NT2/D1 (cell line): ENCODE measurements around the gene TRPV6.

ENCODE experiments used
- DNase-seq: peaks from one replicate; pipeline ENCODE4 v3.0.0-alpha.2; 2011; ENCODE audit warnings: low read depth, low spot score
- H3K27me3 ChIP-seq: 2 replicates; pipeline ENCODE4 v1.6.0; 2011; ENCODE audit warnings: mild to moderate bottlenecking; ENCODE audit not compliant: insufficient read length, insufficient read depth
- H3K36me3 ChIP-seq: 2 replicates; pipeline ENCODE4 v1.6.1; 2011; ENCODE audit warnings: mild to moderate bottlenecking, low read length, mixed read lengths; ENCODE audit not compliant: insufficient read depth, insufficient read length
- H3K4me1 ChIP-seq: 2 replicates; pipeline ENCODE4 v1.5.1; 2011; ENCODE audit not compliant: insufficient read depth, insufficient read length
- H3K4me3 ChIP-seq: 2 replicates; pipeline ENCODE4 v1.5.1; 2011; ENCODE audit warnings: low read depth; ENCODE audit not compliant: insufficient read length
- H3K9ac ChIP-seq: 2 replicates; pipeline ENCODE4 v1.6.0; 2011; ENCODE audit warnings: low read depth; ENCODE audit not compliant: insufficient read length
- H3K9me3 ChIP-seq: 2 replicates; pipeline ENCODE4 v1.5.1; 2011; ENCODE audit warnings: mild to moderate bottlenecking, low read length; ENCODE audit not compliant: insufficient read depth
- SUZ12 ChIP-seq: IDR thresholded peaks from 2 replicates; pipeline ENCODE4 v1.6.1; 2011; ENCODE audit not compliant: insufficient read length, insufficient read depth; ENCODE audit errors: extremely low read depth
- YY1 ChIP-seq: IDR thresholded peaks from 2 replicates; pipeline ENCODE4 v1.6.1; 2011; ENCODE audit not compliant: insufficient read length, insufficient read depth
- ZNF274 ChIP-seq: IDR thresholded peaks from 2 replicates; pipeline ENCODE4 v1.6.1; 2011; ENCODE audit warnings: mild to moderate bottlenecking, low read depth, low read length

The TRPV6 gene

DNA sequence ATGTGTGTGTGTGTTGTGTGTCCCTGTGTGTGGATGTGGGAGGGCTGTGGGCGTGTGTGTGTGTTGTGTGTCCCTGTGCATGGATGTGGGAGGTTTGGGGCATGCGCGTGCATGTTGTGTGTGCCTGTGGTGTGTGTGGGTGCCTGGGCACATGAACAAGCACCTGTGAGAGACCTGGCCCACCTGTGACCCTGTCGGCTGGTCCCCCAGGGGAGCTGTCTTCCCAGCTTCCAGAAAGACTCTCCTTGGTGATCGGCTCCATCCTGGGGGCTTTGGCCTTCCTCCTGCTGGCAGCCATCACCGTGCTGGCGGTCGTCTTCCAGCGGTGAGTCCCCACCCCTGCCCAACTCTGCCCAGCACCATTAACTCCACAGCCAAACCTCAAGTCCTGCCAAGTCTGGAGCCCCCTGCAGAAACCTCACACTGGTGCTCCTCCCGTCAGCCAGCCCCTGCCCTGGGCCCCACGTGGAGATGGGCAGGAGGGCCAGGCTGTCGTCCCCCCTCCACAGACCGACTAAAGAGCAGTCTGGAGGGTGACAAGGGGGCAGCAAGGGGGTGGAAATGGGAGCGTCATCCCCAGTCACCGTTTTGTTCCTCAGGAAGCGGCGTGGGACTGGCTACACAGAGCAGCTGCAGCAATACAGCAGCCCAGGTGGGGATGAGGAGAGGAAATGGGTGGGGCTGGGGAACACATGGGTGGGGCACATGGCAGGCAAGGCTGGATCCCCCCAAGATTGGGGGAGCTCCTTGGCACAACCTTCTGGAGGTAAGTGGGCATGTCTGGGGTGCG is 18.0 kb downstream of the TRPV6 start:
- H3K9me3 ChIP-seq: no peaks in the 10 kb centered on the region
- H3K4me1 ChIP-seq: peaks cover 9% of the 10 kb centered on the region
- DNase-seq: no peak
- no peak overlapping the region for H3K4me3 ChIP-seq
- no peak overlapping the region for H3K9ac ChIP-seq
- TF ChIP-seq ZNF274 (no peak), YY1 (no peak), SUZ12 (no peak)
- H3K36me3 ChIP-seq: no peaks in the 10 kb centered on the region
- H3K27me3 ChIP-seq: no peaks in the 10 kb centered on the region

DNA sequence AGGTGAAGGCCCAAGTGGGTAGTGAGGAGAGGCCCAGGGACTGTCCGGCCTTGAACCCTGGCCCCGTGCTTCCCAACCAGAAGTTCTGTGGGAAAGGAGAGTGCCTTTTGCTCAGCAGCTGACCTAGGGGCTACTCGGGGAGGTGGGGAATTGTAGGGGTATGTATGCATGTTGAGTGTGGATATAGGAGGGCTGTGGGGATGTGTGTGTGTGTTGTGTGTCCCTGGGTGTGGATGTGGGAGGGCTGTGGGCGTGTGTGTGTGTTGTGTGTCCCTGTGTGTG is 18.5 kb downstream of the TRPV6 start:
- no peak for DNase-seq
- Histone ChIP-seq H3K9ac (no peak overlapping the region), H3K36me3 (no peaks in the 10 kb centered on the region), H3K4me1 (peaks cover 9% of the 10 kb centered on the region), H3K27me3 (no peaks in the 10 kb centered on the region), H3K4me3 (no peak overlapping the region), H3K9me3 (no peaks in the 10 kb centered on the region)
- no peak for TF ChIP-seq SUZ12
- no peak for TF ChIP-seq ZNF274
- no peak for TF ChIP-seq YY1

DNA sequence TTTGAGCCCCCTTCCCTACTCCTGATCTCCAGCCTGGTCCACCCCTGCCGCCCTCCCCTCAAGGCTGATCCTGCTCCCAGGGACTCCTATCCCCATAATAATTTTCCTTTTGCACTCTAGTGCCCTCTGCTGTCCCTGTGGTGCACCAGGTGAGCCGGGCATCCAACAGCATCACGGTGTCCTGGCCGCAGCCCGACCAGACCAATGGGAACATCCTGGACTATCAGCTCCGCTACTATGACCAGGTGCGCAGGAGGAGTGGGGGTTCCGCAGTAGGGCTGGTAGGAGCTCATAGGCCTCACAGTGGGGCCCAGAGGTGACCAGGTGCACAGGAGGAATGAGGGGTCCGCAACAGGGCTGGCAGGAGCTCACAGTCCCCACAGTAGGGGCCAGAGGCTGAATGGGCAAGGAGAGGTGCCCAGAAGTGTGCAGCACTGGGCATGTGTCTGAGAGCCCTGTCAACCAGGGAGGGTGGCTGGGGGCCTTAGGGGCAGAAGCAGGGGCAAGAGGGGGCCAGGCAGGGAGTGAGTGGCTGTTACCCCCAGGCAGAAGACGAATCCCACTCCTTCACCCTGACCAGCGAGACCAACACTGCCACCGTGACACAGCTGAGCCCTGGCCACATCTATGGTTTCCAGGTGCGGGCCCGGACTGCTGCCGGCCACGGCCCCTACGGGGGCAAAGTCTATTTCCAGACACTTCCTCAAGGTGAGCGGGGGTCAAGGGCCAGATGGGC is 19.0 kb downstream of the TRPV6 start:
- no peak overlapping the region for H3K9ac ChIP-seq
- no peaks in the 10 kb centered on the region for H3K36me3 ChIP-seq
- no peak overlapping the region for H3K4me3 ChIP-seq
- H3K9me3 ChIP-seq: no peaks in the 10 kb centered on the region
- TF ChIP-seq ZNF274 (no peak), YY1 (no peak), SUZ12 (no peak)
- H3K27me3 ChIP-seq: no peaks in the 10 kb centered on the region
- peak; percentile 33 for DNase-seq
- peaks cover 9% of the 10 kb centered on the region for H3K4me1 ChIP-seq

DNA sequence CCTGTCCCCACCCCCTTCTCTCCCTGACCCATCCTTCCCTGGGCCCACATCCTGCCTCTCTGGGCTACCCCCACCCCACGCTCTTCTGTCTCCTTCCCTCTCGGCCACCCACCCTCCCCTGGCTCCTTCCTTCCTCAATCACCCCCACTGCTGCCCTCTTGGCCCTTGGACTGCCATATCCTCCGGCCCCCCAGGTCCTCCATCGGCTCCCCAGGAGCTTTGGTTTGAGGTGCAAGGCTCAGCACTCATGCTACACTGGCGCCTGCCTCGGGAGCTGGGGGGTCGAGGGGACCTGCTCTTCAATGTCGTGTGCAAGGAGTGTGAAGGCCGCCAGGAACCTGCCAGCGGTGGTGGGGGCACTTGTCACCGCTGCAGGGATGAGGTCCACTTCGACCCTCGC is 19.8 kb downstream of the TRPV6 start:
- TF ChIP-seq SUZ12 (no peak), YY1 (no peak), ZNF274 (no peak)
- DNase-seq: no peak
- H3K4me3 ChIP-seq: no peak overlapping the region
- H3K9ac ChIP-seq: no peak overlapping the region
- no peaks in the 10 kb centered on the region for H3K27me3 ChIP-seq
- no peaks in the 10 kb centered on the region for H3K9me3 ChIP-seq
- H3K4me1 ChIP-seq: peaks cover 9% of the 10 kb centered on the region
- no peaks in the 10 kb centered on the region for H3K36me3 ChIP-seq

DNA sequence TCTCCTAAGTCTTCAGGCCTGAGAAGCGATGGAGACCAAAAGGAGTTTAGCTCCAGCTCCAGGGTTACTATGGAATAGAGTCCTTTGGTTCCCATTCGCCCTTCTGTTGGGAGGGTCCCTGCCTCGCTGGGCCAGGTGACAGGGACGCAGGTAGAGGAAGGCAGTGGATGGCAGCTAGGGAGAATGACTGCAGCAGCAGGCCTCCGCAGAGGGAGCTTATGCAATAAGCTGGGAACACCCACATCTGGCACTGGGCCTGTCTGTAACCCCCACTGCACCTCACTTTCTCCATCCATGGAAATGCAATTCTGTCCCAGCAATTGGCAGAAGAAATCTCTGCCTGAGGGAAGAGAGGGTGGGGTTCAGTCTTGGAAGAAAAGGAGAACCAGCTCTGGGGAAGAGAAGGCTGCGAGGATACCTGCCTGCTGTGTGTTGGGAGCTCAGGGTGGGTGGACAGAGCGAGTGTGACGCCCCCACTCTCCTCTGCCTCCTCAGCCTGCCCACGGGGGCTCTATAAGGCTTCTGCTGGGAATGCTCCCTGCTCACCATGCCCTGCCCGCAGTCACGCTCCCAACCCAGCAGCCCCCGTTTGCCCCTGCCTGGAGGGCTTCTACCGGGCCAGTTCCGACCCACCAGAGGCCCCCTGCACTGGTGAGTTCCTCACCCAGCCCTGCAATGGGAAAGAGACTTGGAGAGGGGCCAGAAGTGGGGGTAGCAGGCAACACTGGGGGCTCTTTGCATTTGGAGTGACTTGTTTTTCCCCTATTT is 20.4 kb downstream of the TRPV6 start:
- Histone ChIP-seq H3K27me3 (no peaks in the 10 kb centered on the region), H3K36me3 (no peaks in the 10 kb centered on the region), H3K9ac (no peak overlapping the region), H3K4me1 (peaks cover 9% of the 10 kb centered on the region), H3K9me3 (no peaks in the 10 kb centered on the region), H3K4me3 (no peak overlapping the region)
- no peak for DNase-seq
- no peak for TF ChIP-seq YY1
- no peak for TF ChIP-seq SUZ12
- no peak for TF ChIP-seq ZNF274

DNA sequence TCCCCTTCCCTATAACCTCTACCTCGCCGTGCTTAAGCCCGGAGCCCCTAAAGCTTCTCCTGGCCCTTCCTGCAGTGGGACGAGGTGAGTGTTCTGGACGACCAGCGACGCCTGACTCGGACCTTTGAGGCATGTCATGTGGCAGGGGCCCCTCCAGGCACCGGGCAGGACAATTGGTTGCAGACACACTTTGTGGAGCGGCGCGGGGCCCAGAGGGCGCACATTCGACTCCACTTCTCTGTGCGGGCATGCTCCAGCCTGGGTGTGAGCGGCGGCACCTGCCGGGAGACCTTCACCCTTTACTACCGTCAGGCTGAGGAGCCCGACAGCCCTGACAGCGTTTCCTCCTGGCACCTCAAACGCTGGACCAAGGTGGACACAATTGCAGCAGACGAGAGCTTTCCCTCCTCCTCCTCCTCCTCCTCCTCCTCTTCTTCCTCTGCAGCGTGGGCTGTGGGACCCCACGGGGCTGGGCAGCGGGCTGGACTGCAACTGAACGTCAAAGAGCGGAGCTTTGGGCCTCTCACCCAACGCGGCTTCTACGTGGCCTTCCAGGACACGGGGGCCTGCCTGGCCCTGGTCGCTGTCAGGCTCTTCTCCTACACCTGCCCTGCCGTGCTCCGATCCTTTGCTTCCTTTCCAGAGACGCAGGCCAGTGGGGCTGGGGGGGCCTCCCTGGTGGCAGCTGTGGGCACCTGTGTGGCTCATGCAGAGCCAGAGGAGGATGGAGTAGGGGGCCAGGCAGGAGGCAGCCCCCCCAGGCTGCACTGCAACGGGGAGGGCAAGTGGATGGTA is 21.5 kb downstream of the TRPV6 start:
- H3K4me3 ChIP-seq: no peak overlapping the region
- H3K4me1 ChIP-seq: peaks cover 9% of the 10 kb centered on the region
- TF ChIP-seq YY1 (no peak), SUZ12 (no peak), ZNF274 (no peak)
- no peaks in the 10 kb centered on the region for H3K9me3 ChIP-seq
- no peaks in the 10 kb centered on the region for H3K36me3 ChIP-seq
- no peak for DNase-seq
- H3K9ac ChIP-seq: no peak overlapping the region
- H3K27me3 ChIP-seq: no peaks in the 10 kb centered on the region

DNA sequence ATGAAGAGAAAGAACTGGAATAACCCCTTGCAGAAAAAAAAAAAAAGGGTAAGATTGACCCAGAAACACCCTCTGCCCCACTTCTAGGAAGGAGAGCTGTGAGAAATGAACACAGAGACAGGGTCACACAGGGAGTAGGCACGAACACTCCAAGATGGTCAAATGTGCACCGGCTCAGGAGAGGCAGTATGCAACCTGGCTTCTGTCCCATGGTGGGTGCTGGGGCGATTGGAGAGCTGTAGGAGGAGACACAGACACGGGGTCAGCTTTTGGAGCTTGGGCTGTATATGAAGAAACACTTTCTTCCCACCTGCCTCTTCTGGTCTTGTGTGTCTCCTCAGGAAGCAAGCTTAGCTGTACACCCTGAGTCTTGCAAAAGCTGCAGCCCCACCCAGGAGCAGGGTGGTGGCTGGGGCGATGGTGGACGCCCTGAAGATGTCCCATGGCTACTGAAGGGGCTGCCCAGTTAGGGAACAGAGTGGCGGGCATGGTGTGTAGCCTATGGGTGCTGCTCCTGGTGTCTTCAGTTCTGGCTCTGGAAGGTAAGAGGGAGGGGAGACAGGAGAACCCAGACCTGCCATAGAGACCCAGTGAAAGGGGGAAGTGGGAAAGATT is 22.7 kb downstream of the TRPV6 start:
- Histone ChIP-seq H3K36me3 (no peaks in the 10 kb centered on the region), H3K27me3 (no peaks in the 10 kb centered on the region), H3K9me3 (no peaks in the 10 kb centered on the region), H3K9ac (no peak overlapping the region), H3K4me3 (no peak overlapping the region), H3K4me1 (peaks cover 9% of the 10 kb centered on the region)
- no peak for DNase-seq
- TF ChIP-seq SUZ12 (no peak), ZNF274 (no peak), YY1 (no peak)
